Renal pelvis (tissue), 4 donors: Measurements from ENCODE around the gene PFDN2. TPM values are rescaled to one million over a fixed set of nuclear protein-coding genes. Genes with fewer than 3 reads are reported as not detected.
"Not testable (repeated sequence)": the region's sequence is repeated elsewhere in the genome, so short reads cannot be mapped to it uniquely, and the experiment has no call there.

ENCODE experiments used
- DNase-seq: peaks from one replicate; pipeline ENCODE4 v3.0.0-alpha.2; 2013
- polyA plus RNA-seq, 3 donors: library from polyadenylated mRNA; unstranded; fragments of 120-200 nt; gene quantifications; one replicate each; pipeline ENCODE4 v1.2.1, GENCODE V29; 2013; ENCODE audit not compliant: insufficient read length in 3 of 3

The PFDN2 gene
- polyA plus RNA-seq, 3 donors, result 68.8 to 96.1 (median 69.5) TPM

GRCh38 chr1:161065681-161066080, 52.2 kb downstream of the PFDN2 start:
- DNase-seq, result not testable (repeated sequence)

GRCh38 chr1:161063936-161064335, 53.9 kb downstream of the PFDN2 start:
- DNase-seq, result not testable (repeated sequence)

GRCh38 chr1:161061419-161061818, 56.4 kb downstream of the PFDN2 start:
- DNase-seq, result no peak

- DNase-seq, result no peak
These were observed 58.5 kb downstream of the PFDN2 start for GRCh38 chr1:161059293-161059692.

GRCh38 chr1:161054805-161055204, 63.0 kb downstream of the PFDN2 start:
- no peak for DNase-seq

GRCh38 chr1:161054232-161054631, 63.6 kb downstream of the PFDN2 start:
- no peak for DNase-seq

GRCh38 chr1:161052899-161053298, 64.9 kb downstream of the PFDN2 start:
- no peak for DNase-seq

GRCh38 chr1:161051219-161051618, 66.6 kb downstream of the PFDN2 start:
- DNase-seq, result no peak

Other genes starting within 250 kb of the PFDN2 start
- gene ITLN1, start 232.9 kb downstream of the PFDN2 start, polyA plus RNA-seq, result 1 to 10 TPM; 1.4 to 5.1 (median 2.7) TPM
- under 1 TPM in 1 of 3 donors, not detected in 2; 0.10 TPM for gene ITLN2, start 163.2 kb downstream of the PFDN2 start, polyA plus RNA-seq
- 100 to 1,000 TPM in 1 of 3 donors, 10 to 100 TPM in 2; 79.3 to 103 (median 89.2) TPM for gene F11R, start 96.9 kb downstream of the PFDN2 start, polyA plus RNA-seq
- gene TSTD1, start 79.1 kb downstream of the PFDN2 start, polyA plus RNA-seq, result 10 to 100 TPM; 61.6 to 79.0 (median 67.7) TPM
- gene USF1, start 72.1 kb downstream of the PFDN2 start, polyA plus RNA-seq, result 10 to 100 TPM; 59.2 to 64.1 (median 63.6) TPM
- 1 to 10 TPM; 1.9 to 2.8 (median 2.4) TPM for gene ARHGAP30, start 48.1 kb downstream of the PFDN2 start, polyA plus RNA-seq
- 1 to 10 TPM; 3.9 to 4.8 (median 4.4) TPM for gene NECTIN4, start 28.5 kb downstream of the PFDN2 start, polyA plus RNA-seq
- 10 to 100 TPM; 17.1 to 20.3 (median 19.0) TPM for gene KLHDC9, start 19.7 kb downstream of the PFDN2 start, polyA plus RNA-seq
- gene NIT1, start 68 bp upstream of the PFDN2 start, polyA plus RNA-seq, result 10 to 100 TPM; 51.9 to 57.2 (median 55.1) TPM
- 10 to 100 TPM; 50.3 to 58.0 (median 57.8) TPM for gene DEDD, start 14.6 kb upstream of the PFDN2 start, polyA plus RNA-seq
- 100 to 1,000 TPM; 123 to 161 (median 140) TPM for gene UFC1, start 35.9 kb upstream of the PFDN2 start, polyA plus RNA-seq
- gene USP21, start 41.5 kb upstream of the PFDN2 start, polyA plus RNA-seq, result 10 to 100 TPM; 49.0 to 52.6 (median 52.5) TPM
- 10 to 100 TPM; 38.3 to 58.6 (median 57.3) TPM for gene PPOX, start 48.4 kb upstream of the PFDN2 start, polyA plus RNA-seq
- gene B4GALT3, start 59.5 kb upstream of the PFDN2 start, polyA plus RNA-seq, result 10 to 100 TPM; 41.4 to 47.2 (median 44.1) TPM
- under 1 TPM; 0.73 to 0.88 (median 0.86) TPM for gene ADAMTS4, start 81.0 kb upstream of the PFDN2 start, polyA plus RNA-seq
- 100 to 1,000 TPM; 189 to 208 (median 198) TPM for gene NDUFS2, start 84.3 kb upstream of the PFDN2 start, polyA plus RNA-seq
- 10 to 100 TPM in 2 of 3 donors, 1 to 10 TPM in 1; 9.8 to 13.9 (median 10.2) TPM for gene FCER1G, start 97.3 kb upstream of the PFDN2 start, polyA plus RNA-seq
- under 1 TPM in 1 of 3 donors, not detected in 2; 0.46 TPM for gene APOA2, start 105.6 kb upstream of the PFDN2 start, polyA plus RNA-seq
- gene TOMM40L, start 108.0 kb upstream of the PFDN2 start, polyA plus RNA-seq, result 10 to 100 TPM; 14.3 to 16.5 (median 14.4) TPM
- gene NR1I3, start 120.2 kb upstream of the PFDN2 start, polyA plus RNA-seq, result 1 to 10 TPM; 2.8 to 4.6 (median 3.2) TPM
- 1 to 10 TPM; 1.1 to 1.9 (median 1.8) TPM for gene PCP4L1, start 140.7 kb upstream of the PFDN2 start, polyA plus RNA-seq
- gene MPZ, start 191.9 kb upstream of the PFDN2 start, polyA plus RNA-seq, result 1 to 10 TPM; 3.6 to 6.7 (median 4.2) TPM
- gene SDHC, start 196.3 kb upstream of the PFDN2 start, polyA plus RNA-seq, result 100 to 1,000 TPM; 264 to 274 (median 266) TPM
- 10 to 100 TPM; 12.7 to 18.8 (median 13.2) TPM for gene CFAP126, start 249.8 kb upstream of the PFDN2 start, polyA plus RNA-seq